ENCODE measurements around the gene GNAZ.

GRCh38 chr22:23119494-23120414, 49.4 kb downstream of the GNAZ start:
- TF ChIP-seq YY1 (IDR thresholded peaks at IDR 0.05; ENCODE audit: extremely low read depth, insufficient replicate concordance, low read depth, low read length) (no peak), POLR2A (IDR thresholded peaks at IDR 0.05; ENCODE audit: borderline replicate concordance, extremely low read depth, insufficient read depth, insufficient read length) (no peak), EZH2 (IDR thresholded peaks at IDR 0.05) (no peak), RAD21 (IDR thresholded peaks at IDR 0.05; ENCODE audit: low read depth) (no peak), ELF1 (IDR thresholded peaks at IDR 0.05; ENCODE audit: borderline replicate concordance, low read depth) (no peak), SP1 (IDR thresholded peaks at IDR 0.05; ENCODE audit: low read depth) (no peak), MAX (IDR thresholded peaks at IDR 0.05) (no peak)
- TF ChIP-seq, protein P1, sequence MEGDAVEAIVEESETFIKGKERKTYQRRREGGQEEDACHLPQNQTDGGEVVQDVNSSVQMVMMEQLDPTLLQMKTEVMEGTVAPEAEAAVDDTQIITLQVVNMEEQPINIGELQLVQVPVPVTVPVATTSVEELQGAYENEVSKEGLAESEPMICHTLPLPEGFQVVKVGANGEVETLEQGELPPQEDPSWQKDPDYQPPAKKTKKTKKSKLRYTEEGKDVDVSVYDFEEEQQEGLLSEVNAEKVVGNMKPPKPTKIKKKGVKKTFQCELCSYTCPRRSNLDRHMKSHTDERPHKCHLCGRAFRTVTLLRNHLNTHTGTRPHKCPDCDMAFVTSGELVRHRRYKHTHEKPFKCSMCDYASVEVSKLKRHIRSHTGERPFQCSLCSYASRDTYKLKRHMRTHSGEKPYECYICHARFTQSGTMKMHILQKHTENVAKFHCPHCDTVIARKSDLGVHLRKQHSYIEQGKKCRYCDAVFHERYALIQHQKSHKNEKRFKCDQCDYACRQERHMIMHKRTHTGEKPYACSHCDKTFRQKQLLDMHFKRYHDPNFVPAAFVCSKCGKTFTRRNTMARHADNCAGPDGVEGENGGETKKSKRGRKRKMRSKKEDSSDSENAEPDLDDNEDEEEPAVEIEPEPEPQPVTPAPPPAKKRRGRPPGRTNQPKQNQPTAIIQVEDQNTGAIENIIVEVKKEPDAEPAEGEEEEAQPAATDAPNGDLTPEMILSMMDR (IDR thresholded peaks at IDR 0.05 in 2 of 3, conservative IDR thresholded peaks at IDR 0.05 in 1 of 3; ENCODE audit: borderline replicate concordance in 1 of 3, insufficient read depth in 1 of 3, low read depth in 2 of 3, low read length in 2 of 3): no peak
- TF ChIP-seq, protein P2, sequence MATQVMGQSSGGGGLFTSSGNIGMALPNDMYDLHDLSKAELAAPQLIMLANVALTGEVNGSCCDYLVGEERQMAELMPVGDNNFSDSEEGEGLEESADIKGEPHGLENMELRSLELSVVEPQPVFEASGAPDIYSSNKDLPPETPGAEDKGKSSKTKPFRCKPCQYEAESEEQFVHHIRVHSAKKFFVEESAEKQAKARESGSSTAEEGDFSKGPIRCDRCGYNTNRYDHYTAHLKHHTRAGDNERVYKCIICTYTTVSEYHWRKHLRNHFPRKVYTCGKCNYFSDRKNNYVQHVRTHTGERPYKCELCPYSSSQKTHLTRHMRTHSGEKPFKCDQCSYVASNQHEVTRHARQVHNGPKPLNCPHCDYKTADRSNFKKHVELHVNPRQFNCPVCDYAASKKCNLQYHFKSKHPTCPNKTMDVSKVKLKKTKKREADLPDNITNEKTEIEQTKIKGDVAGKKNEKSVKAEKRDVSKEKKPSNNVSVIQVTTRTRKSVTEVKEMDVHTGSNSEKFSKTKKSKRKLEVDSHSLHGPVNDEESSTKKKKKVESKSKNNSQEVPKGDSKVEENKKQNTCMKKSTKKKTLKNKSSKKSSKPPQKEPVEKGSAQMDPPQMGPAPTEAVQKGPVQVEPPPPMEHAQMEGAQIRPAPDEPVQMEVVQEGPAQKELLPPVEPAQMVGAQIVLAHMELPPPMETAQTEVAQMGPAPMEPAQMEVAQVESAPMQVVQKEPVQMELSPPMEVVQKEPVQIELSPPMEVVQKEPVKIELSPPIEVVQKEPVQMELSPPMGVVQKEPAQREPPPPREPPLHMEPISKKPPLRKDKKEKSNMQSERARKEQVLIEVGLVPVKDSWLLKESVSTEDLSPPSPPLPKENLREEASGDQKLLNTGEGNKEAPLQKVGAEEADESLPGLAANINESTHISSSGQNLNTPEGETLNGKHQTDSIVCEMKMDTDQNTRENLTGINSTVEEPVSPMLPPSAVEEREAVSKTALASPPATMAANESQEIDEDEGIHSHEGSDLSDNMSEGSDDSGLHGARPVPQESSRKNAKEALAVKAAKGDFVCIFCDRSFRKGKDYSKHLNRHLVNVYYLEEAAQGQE (IDR thresholded peaks at IDR 0.05; ENCODE audit: low read depth): no peak

Data from HCT116 (cell line).